GM10248 (cell line): ENCODE data around the gene BCL2L12.
"Not testable (repeated sequence)": the region's sequence is repeated elsewhere in the genome, so short reads cannot be mapped to it uniquely, and the experiment has no call there.

ENCODE experiments used
- CTCF ChIA-PET: fragments of 300-600 bp; sonication (Branson Sonifier 250); formaldehyde crosslinking; extraction: SDS; loops from one replicate; lab custom pipeline; 2021; ENCODE audit warnings: antibody characterized with exemption; lab: Yijun Ruan, JAX
- POLR2A ChIA-PET: fragments of 350-650 bp; sonication (Branson Sonifier 250); formaldehyde crosslinking; extraction: SDS; loops from one replicate; lab custom pipeline; 2020; ENCODE audit warnings: antibody characterized with exemption; lab: Yijun Ruan, JAX
- DNase-seq: peaks from one replicate; pipeline ENCODE4 v3.0.0; 2012; ENCODE audit errors: extremely low spot score
- TF ChIP-seq, protein P1 (sequence below): IDR thresholded peaks from 2 replicates; pipeline ENCODE4 v1.5.1; 2012; ENCODE audit warnings: mild to moderate bottlenecking, low read depth; ENCODE audit errors: extremely low read depth, missing control alignments, control extremely low read depth

BCL2L12 gene

GRCh38 chr19:49665351-49666119 is at the start of gene BCL2L12, which contains the start of gene IRF3:
BCL2L12 (plus strand) TSS chr19:49665933; CDS start chr19:49666693, 760 bp downstream.
IRF3 (minus strand) TSS chr19:49665857; CDS start chr19:49664838, 1,019 bp downstream.
- POLR2A ChIA-PET: interaction anchor here (1.0 to 2.2 kb wide), 3 partner anchors 11 to 25 kb away, joined by 3 to 7 read pairs (median 5); partner anchors contain the start of gene SCAF1

GRCh38 chr19:49616532-49616931 is 49.2 kb upstream of the BCL2L12 start:
- CTCF ChIA-PET: interaction anchor here (0.9 to 1.7 kb wide), 2 partner anchors 46 to 47 kb away, joined by 3 to 9 read pairs; no protein-coding TSS in a partner anchor
- TF ChIP-seq, protein P1, sequence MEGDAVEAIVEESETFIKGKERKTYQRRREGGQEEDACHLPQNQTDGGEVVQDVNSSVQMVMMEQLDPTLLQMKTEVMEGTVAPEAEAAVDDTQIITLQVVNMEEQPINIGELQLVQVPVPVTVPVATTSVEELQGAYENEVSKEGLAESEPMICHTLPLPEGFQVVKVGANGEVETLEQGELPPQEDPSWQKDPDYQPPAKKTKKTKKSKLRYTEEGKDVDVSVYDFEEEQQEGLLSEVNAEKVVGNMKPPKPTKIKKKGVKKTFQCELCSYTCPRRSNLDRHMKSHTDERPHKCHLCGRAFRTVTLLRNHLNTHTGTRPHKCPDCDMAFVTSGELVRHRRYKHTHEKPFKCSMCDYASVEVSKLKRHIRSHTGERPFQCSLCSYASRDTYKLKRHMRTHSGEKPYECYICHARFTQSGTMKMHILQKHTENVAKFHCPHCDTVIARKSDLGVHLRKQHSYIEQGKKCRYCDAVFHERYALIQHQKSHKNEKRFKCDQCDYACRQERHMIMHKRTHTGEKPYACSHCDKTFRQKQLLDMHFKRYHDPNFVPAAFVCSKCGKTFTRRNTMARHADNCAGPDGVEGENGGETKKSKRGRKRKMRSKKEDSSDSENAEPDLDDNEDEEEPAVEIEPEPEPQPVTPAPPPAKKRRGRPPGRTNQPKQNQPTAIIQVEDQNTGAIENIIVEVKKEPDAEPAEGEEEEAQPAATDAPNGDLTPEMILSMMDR: no peak
- POLR2A ChIA-PET: no interaction called here
- DNase-seq: no peak

More at GRCh38 chr19:49665351-49666119, at the start of gene BCL2L12, which contains the start of gene IRF3:
- CTCF ChIA-PET: interaction anchor here (0.7 to 2.3 kb wide), 5 partner anchors 10 to 25 kb away, joined by 3 to 7 read pairs (median 5); partner anchors contain the start of gene SCAF1
- TF ChIP-seq, protein P1: no peak
- DNase-seq: peak; percentile 99

DNA sequence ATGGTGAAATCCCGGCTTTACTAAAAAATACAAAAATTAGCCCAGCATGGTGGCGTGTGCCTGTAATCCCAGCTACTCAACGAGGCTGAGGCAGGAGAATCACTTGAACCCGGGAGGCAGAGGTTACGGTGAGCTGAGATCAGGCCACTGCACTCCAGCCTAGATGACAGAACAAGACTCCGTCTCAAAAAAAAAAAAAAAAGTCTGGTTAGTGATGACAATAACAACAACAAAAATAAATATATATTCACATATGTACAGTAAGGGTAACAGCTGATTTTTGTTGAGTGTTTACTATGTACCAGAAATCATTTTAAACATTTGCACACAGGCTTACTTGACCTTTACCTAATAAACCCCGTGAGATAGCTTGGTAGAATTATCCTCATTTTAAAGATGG is 48.8 kb upstream of the BCL2L12 start:
- ChIA-PET POLR2A (no interaction called here), CTCF (interaction anchor here (1.7 kb wide), 1 partner anchor 47 kb away, joined by 9 read pairs; no protein-coding TSS in a partner anchor)
- TF ChIP-seq, protein P1: no peak
- DNase-seq: no peak

- CTCF ChIA-PET: interaction anchor here (1.2 to 1.7 kb wide), 3 partner anchors 11 to 48 kb away, joined by 4 to 9 read pairs (median 4); no protein-coding TSS in a partner anchor
- POLR2A ChIA-PET, DNase-seq: not testable (repeated sequence)
Measured at GRCh38 chr19:49617860-49618259, 47.9 kb upstream of the BCL2L12 start.

DNA sequence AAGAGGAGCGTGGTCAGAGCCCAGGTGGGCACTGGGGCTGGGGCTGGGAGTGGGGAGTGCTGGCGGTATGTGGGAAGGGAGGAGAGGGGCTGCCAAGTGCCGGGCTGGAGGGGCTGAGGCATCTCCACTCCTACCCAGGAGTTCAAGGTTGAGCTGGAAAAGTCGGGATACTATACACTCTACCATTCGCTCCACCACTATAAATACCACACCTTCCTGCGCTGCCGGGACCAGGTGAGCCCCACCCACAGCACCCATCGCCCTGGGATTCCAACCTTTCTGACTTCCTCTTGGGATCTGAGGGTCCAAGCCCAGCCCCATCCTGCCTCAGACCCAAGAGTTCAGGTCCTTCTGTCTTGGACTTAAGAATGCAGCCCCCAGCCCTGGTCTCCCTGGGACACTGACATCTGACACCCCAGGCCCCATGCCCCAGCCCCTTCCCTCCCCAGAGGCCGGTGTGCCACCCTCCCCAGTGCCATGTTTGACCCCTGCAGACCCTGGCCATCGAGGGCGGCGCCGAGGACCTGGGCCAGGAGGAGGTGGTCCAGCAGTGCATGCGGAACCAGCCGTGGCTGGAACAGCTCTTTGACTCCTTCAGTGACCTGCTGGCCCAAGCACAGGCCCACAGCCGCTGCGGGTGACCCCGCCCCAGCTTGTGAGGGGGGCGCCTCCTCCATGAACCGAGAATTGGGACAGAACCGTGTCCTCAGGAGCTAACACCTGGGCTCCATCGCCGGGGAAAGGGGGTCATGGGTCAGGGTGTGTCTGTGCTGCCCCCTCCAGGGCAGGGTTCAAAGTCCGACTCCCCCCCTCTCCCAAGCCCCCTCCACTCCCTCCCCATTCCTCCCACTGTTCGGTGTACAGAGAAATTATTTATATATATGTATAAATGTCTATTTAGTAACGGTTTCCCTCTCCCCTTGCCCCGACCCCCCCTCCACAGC is 40.5 kb upstream of the BCL2L12 start:
- TF ChIP-seq, protein P1: no peak
- ChIA-PET CTCF (no interaction called here), POLR2A (no interaction called here)
- no peak for DNase-seq

GRCh38 chr19:49626226-49626625 is 39.5 kb upstream of the BCL2L12 start:
- ChIA-PET POLR2A (no interaction called here), CTCF (no interaction called here)
- DNase-seq: no peak
- TF ChIP-seq, protein P1: no peak
